Measurements from ENCODE around the gene PTPRT. TPM values are rescaled to one million over a fixed set of nuclear protein-coding genes. Genes with fewer than 3 reads are reported as not detected.

The PTPRT gene
- total RNA-seq, 1 donor from 2014 or later, result not detected

DNA sequence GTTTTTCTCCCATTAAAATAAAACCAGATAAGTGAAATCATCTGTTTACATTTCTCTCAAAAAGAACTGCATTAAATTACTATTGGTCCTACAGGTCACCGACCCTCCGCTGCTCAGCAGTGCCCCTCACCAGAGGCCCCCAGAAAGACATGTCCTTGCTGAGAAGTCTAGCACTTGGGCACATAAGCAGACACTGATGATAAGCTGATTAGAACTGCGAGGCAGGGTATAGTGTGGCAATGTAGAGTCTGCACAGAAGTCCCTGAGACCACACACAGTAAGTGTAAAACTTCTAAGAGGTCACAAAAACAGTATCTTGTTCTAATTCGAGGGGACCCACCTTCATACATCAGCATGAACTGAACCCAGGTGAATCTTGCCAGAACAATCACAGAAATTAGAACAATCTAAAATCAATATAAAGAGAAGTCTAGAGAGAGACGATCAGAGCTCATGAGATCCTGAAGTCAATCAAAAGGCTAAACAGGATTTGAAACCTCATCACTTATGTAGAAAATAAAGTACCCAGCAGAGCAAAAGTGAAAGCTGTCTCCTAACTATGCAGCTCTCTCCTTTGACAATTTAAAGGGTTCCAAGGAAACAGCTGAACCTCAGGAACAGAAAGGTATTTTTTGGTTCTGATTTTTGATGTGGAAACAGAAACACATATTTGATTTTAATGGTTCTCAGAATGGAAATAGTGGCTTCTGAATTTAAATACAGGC is 182.9 kb downstream of the PTPRT start:
- Histone ChIP-seq H3K36me3 (no peaks in the 10 kb centered on the region), H3K27me3 (no peaks in the 10 kb centered on the region), H3K27ac (no peak overlapping the region), H3K9me3 (no peaks in the 10 kb centered on the region), H3K4me3 (no peak overlapping the region), H3K4me1 (no peaks in the 10 kb centered on the region)
- TF ChIP-seq CTCF (IDR thresholded peaks at IDR 0.05) (no peak), POLR2AphosphoS5 (IDR thresholded peaks at IDR 0.05; ENCODE audit: insufficient read depth in 1 of 2, low read depth in 1 of 2) (no peak), POLR2A (IDR thresholded peaks at IDR 0.05) (no peak)
- intact Hi-C loops (cut with DNase I), result no loop called here
- no peak for DNase-seq (ENCODE audit: extremely low spot score in 2 of 2)

- Histone ChIP-seq H3K9me3 (no peaks in the 10 kb centered on the region), H3K27me3 (no peaks in the 10 kb centered on the region), H3K27ac (no peak overlapping the region), H3K4me3 (no peak overlapping the region), H3K4me1 (no peaks in the 10 kb centered on the region), H3K36me3 (no peaks in the 10 kb centered on the region)
- TF ChIP-seq CTCF (IDR thresholded peaks at IDR 0.05) (no peak), POLR2A (IDR thresholded peaks at IDR 0.05) (no peak), POLR2AphosphoS5 (IDR thresholded peaks at IDR 0.05; ENCODE audit: insufficient read depth in 1 of 2, low read depth in 1 of 2) (no peak)
- DNase-seq (ENCODE audit: extremely low spot score in 2 of 2), result no peak
- intact Hi-C loops (cut with DNase I), result no loop called here
Observed at GRCh38 chr20:43003318-43003944, 186.3 kb downstream of the PTPRT start.

GRCh38 chr20:42996141-42996540 is 193.6 kb downstream of the PTPRT start:
- Histone ChIP-seq H3K4me1 (no peaks in the 10 kb centered on the region), H3K9me3 (no peaks in the 10 kb centered on the region), H3K27ac (no peak overlapping the region), H3K27me3 (no peaks in the 10 kb centered on the region), H3K4me3 (no peak overlapping the region), H3K36me3 (no peaks in the 10 kb centered on the region)
- TF ChIP-seq CTCF (IDR thresholded peaks at IDR 0.05), result no peak
- TF ChIP-seq POLR2AphosphoS5 (IDR thresholded peaks at IDR 0.05; ENCODE audit: insufficient read depth in 1 of 2, low read depth in 1 of 2), result no peak
- TF ChIP-seq POLR2A (IDR thresholded peaks at IDR 0.05), result no peak
- intact Hi-C loops (cut with DNase I), result no loop called here
- no peak for DNase-seq (ENCODE audit: extremely low spot score in 2 of 2)

DNA sequence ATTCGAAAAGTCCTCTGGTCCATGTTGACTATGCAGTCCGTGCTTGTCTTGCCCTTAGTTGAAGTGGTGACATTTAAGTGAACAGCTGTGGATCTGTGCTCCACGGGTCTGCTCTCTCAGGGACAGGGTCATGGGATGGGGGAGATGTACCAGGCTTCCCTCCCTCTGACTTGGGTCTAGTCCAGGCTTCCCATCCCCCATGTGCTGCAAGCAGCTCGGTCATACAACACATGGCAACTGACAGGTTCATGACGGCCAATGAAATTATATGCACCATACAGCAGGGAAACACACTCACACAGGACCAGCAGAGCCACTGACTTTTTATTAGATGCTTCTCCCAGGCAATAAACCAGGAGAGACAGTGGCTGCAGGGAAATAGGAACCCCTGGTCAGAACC is 201.4 kb downstream of the PTPRT start:
- H3K9me3 ChIP-seq, result no peaks in the 10 kb centered on the region
- no peaks in the 10 kb centered on the region for H3K36me3 ChIP-seq
- no peak for DNase-seq (ENCODE audit: extremely low spot score in 2 of 2)
- H3K4me1 ChIP-seq, result no peaks in the 10 kb centered on the region
- TF ChIP-seq POLR2A (IDR thresholded peaks at IDR 0.05), result no peak
- TF ChIP-seq POLR2AphosphoS5 (IDR thresholded peaks at IDR 0.05; ENCODE audit: insufficient read depth in 1 of 2, low read depth in 1 of 2), result no peak
- intact Hi-C loops (cut with DNase I), result no loop called here
- H3K27ac ChIP-seq, result no peak overlapping the region
- no peak overlapping the region for H3K4me3 ChIP-seq
- H3K27me3 ChIP-seq, result no peaks in the 10 kb centered on the region

DNA sequence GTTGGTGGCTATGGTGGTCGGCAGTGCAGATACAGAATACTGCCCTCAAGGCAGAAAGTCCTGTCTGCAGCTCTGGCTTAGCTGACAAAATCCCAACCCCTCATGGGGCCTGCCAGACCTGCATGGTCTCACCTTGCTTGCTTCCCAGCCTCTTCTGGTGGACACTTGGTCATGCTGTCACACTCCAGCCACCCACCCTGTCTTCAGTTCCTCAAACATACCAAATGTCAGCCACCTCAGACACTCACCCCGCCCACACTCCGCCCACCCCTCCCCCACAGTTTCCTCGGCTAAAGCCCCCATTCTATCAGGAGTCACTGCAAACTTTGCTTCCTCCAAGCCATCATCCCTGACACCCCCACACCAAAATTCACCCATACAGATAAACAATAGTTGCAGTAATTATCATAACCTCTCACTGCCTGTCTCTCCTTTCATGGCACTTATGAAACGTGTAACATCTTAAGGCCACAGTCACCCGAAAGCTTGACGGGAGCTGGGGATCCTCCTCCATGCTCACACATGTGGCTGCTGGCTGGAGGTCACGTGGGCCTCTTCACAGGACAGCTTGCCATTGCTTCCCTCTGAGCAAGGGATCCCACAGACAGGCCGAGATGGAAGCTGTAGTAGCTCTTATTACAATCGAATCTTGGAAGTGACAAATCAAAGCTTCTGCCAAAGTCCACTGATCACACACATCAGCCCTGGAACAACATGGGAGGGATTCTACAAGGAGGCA is 202.2 kb downstream of the PTPRT start:
- Histone ChIP-seq H3K4me3 (no peak overlapping the region), H3K9me3 (no peaks in the 10 kb centered on the region), H3K36me3 (no peaks in the 10 kb centered on the region), H3K27ac (no peak overlapping the region), H3K4me1 (no peaks in the 10 kb centered on the region), H3K27me3 (no peaks in the 10 kb centered on the region)
- no peak for DNase-seq (ENCODE audit: extremely low spot score in 2 of 2)
- intact Hi-C loops (cut with DNase I), result no loop called here
- TF ChIP-seq POLR2A (IDR thresholded peaks at IDR 0.05), result no peak
- TF ChIP-seq POLR2AphosphoS5 (IDR thresholded peaks at IDR 0.05; ENCODE audit: insufficient read depth in 1 of 2, low read depth in 1 of 2), result no peak
- no peak for TF ChIP-seq CTCF (IDR thresholded peaks at IDR 0.05)
